ENCODE results near the gene CSF1.
"Not testable (repeated sequence)": the region's sequence is repeated elsewhere in the genome, so short reads cannot be mapped to it uniquely, and the experiment has no call there.

Gene CSF1

DNA sequence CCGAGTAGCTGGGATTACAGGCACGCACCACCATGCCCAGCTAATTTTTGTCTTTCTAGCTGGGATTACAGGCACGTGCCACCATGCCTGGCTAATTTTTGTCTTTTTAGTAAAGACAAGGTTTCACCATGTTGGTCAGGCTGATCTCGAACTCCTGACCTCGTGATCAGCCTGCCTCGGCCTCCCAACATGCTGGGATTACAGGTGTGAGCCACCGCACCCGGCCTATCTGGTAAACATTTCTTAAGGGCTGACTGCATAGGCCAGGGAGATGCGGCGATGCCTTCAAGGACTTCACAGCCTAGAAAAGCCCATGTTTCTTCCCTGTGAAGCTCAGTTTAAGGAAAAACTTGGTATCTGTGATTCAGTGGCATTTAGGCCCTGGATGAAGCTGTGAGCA, 9.7 kb downstream of the CSF1 start:
- DNase-seq = not testable (repeated sequence)

DNA sequence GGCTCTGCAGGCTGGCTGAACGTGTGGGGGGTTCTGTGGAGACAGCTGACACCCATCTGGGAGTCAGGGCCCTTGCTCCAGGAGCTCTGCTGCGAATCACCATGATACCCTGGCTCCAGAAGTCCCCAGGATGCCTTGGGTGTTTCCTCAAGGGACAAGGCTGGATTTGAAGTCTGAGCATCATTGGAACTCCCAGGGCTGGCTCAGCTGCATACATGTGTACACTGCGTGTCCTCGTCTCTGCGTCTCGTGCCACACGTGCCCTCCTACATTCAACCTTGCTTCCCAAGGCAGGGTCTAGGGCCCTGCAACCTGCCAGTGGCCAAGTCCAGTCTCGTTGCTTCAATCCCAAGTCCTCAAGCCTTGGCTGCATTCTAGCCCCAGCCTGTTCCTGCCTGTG, 11.7 kb downstream of the CSF1 start:
- no peak for DNase-seq

DNA sequence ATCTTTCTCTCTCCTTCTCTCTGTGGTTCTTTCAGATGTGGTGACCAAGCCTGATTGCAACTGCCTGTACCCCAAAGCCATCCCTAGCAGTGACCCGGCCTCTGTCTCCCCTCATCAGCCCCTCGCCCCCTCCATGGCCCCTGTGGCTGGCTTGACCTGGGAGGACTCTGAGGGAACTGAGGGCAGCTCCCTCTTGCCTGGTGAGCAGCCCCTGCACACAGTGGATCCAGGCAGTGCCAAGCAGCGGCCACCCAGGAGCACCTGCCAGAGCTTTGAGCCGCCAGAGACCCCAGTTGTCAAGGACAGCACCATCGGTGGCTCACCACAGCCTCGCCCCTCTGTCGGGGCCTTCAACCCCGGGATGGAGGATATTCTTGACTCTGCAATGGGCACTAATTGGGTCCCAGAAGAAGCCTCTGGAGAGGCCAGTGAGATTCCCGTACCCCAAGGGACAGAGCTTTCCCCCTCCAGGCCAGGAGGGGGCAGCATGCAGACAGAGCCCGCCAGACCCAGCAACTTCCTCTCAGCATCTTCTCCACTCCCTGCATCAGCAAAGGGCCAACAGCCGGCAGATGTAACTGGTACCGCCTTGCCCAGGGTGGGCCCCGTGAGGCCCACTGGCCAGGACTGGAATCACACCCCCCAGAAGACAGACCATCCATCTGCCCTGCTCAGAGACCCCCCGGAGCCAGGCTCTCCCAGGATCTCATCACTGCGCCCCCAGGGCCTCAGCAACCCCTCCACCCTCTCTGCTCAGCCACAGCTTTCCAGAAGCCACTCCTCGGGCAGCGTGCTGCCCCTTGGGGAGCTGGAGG, 12.7 kb downstream of the CSF1 start:
- no peak for DNase-seq

DNA sequence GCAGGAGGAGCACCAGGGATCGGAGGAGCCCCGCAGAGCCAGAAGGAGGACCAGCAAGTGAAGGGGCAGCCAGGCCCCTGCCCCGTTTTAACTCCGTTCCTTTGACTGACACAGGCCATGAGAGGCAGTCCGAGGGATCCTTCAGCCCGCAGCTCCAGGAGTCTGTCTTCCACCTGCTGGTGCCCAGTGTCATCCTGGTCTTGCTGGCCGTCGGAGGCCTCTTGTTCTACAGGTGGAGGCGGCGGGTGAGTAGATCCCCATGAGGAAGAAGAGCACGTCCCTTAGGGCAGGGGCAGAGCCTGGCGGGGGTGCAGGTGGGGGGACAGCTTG, 13.3 kb downstream of the CSF1 start:
- no peak for DNase-seq

DNA sequence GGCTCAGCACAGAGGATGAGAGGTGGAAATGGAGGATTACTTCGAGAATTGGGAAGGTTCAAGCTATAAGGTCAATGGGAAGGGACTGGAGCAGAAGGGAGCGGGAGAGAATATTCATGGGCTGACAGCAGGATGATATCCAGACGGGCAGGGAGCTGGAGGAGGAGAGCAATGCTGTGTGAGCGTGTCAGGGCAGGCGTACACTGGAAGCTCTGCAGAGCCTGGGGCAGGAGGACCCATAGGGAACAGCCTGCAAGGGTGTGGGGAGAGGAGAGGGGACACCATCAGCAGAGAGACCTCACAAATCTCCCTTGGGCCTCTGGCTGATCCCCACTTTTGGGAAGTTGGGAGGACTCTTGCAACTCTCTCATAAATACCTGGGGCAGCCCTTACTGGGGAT, 13.7 kb downstream of the CSF1 start:
- DNase-seq = no peak

DNA sequence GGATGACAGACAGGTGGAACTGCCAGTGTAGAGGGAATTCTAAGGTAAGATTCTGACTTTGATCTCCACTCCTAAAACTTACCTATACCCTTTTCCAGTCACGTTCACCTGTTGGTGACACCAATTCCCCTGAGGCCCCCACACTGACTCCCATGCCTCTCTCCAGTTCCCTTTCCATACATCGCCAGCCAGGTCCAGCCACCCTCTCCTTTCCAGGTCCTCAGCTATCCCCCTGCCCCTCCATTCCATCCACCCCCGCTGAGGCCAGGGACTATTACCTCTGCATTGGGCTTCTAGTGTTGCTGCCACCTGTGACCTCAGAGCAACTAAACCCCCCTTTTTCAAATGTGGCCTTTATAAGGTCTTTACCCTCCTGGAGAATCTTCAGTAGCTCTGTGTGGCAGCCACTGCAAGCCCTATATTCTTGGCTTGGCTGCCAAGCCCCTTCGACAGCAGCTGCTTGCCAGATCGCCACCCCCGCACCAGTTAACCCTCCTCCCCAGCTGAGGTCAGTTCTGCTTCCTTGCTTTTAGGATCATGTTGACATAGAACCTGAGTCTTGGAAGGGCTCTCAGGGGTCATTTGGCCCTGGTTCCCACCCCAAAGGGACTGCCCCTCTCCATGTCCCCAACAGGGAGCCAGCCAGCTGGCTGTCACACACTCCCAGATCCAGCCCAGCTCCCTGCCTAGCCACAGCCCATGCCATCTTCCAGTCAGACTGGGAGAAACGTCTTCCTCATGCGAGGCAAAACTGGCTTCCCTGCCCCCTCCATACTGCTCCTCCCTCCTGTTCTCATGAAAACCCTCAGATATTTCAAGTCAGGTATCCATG, 14.7 kb downstream of the CSF1 start:
- no peak for DNase-seq

DNA sequence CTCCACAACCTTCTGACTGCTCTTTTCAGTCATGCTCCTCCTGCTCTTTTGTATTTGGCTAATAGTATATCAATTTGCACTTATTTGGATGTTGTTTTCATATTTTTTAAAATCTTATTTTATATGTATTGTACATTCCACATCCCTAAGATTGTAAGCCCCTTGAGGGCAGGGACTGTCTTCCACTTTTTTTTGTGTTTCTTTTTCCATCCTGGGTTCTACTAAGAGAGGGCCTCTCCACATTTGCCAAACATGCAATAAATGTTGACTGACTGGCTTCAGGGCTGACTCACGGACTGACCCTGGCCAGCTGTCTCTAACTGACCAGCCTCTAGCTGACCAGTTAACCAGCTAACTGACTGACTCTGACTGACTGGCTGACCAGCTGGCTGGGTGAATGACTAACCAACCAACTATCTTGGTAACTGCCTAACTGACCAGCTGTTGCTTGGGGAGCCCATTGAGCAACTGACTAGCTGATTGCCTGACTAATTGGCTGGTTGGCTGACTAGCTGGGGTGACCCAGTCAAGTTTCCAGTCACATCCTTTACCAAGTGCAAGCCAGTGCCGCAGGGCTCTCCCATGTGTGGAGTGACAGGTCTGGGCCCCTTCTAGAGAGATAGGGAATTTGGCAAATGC, 16.1 kb downstream of the CSF1 start:
- DNase-seq = no peak

DNA sequence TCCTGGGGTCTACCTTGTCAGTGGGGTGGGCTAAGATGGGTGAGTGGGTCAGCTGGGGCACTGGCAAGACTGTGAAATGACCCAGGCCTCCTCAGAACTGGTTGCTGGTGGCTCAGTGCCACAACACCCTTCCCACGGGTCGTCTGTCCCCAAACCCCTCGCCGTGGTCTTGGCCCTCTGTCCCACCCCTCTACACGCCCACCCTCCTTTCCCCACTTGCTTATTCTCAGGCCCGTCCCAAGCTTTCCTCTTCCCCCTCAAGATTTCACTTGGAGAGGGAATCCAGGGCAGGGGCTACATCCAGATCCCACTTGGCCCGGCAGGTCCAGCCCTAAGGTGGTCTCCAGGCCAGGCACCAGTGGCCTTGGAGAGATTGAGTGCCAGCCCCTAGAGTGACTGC, 16.7 kb downstream of the CSF1 start:
- DNase-seq = no peak

DNA sequence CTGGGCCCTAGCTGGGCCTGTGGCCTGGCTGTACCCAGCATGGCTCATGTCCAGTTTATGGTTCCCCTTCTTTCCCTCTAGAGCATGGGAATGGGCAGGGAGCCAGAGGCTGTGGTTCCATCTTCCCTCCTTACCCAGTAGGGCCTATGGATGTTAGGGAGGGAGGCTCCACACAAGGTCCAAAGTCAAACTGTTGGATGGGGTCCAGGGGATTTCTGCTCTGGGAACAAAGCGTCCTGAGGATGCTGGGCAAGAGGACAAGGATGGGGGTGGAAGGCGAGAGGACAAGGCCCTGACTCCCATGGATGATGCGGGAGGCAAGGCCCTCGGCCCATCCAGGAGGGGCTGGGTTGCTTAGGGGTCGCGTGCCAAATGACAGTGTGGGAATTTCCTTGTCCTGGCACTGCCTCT, 17.3 kb downstream of the CSF1 start:
- DNase-seq = no peak

DNA sequence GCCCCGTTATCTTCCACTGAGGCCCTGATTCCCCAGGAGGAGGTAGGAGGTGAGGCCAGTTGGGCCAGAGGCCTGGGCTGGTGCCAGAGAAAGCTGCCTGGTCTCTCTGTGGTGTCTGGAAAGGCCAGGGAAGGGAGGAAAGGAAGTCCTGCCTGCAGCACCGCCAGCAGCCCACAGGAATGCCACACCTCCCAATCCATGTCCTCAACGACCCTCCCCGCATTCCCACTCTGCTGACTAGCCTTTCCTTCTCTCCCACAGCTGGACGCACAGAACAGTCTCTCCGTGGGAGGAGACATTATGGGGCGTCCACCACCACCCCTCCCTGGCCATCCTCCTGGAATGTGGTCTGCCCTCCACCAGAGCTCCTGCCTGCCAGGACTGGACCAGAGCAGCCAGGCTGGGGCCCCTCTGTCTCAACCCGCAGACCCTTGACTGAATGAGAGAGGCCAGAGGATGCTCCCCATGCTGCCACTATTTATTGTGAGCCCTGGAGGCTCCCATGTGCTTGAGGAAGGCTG, 18.0 kb downstream of the CSF1 start:
- no peak for DNase-seq

DNA sequence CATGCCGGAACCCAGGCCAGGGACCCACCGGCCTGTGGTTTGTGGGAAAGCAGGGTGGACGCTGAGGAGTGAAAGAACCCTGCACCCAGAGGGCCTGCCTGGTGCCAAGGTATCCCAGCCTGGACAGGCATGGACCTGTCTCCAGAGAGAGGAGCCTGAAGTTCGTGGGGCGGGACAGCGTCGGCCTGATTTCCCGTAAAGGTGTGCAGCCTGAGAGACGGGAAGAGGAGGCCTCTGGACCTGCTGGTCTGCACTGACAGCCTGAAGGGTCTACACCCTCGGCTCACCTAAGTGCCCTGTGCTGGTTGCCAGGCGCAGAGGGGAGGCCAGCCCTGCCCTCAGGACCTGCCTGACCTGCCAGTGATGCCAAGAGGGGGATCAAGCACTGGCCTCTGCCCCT, 18.5 kb downstream of the CSF1 start:
- no peak for DNase-seq

DNA sequence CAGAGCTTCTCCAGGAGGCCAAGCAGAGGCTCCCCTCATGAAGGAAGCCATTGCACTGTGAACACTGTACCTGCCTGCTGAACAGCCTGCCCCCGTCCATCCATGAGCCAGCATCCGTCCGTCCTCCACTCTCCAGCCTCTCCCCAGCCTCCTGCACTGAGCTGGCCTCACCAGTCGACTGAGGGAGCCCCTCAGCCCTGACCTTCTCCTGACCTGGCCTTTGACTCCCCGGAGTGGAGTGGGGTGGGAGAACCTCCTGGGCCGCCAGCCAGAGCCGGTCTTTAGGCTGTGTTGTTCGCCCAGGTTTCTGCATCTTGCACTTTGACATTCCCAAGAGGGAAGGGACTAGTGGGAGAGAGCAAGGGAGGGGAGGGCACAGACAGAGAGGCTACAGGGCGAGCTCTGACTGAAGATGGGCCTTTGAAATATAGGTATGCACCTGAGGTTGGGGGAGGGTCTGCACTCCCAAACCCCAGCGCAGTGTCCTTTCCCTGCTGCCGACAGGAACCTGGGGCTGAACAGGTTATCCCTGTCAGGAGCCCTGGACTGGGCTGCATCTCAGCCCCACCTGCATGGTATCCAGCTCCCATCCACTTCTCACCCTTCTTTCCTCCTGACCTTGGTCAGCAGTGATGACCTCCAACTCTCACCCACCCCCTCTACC, 19.1 kb downstream of the CSF1 start:
- DNase-seq = no peak

DNA sequence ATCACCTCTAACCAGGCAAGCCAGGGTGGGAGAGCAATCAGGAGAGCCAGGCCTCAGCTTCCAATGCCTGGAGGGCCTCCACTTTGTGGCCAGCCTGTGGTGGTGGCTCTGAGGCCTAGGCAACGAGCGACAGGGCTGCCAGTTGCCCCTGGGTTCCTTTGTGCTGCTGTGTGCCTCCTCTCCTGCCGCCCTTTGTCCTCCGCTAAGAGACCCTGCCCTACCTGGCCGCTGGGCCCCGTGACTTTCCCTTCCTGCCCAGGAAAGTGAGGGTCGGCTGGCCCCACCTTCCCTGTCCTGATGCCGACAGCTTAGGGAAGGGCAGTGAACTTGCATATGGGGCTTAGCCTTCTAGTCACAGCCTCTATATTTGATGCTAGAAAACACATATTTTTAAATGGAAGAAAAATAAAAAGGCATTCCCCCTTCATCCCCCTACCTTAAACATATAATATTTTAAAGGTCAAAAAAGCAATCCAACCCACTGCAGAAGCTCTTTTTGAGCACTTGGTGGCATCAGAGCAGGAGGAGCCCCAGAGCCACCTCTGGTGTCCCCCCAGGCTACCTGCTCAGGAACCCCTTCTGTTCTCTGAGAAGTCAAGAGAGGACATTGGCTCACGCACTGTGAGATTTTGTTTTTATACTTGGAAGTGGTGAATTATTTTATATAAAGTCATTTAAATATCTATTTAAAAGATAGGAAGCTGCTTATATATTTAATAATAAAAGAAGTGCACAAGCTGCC, 19.8 kb downstream of the CSF1 start:
- DNase-seq = no peak

DNA sequence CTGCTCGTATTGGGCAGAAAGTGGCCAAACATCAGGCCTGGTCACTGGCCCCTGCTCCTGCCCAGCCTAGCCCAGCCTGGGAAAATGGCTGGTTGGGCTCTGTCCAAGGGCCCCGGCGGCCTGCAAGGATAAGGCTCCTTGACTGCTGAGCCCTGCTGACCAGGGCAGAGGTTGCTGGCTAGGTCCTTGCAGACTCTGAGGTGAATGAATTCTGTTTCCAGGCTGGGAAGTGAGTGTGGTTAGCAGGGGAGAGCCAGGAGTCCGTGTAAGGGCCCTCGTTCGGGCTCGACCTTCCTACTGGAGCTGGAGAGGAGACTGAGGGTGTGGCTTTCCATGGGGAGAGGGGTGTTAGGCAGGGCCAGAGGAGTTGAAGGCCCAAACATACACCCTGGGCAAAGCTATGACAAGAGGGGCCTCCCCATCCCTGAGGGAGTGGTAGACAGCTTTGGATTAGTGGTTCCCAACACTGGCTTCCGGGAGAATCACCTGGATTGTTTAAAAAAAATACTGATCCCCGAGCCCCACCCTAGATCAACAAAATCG, 20.6 kb downstream of the CSF1 start:
- no peak for DNase-seq

DNA sequence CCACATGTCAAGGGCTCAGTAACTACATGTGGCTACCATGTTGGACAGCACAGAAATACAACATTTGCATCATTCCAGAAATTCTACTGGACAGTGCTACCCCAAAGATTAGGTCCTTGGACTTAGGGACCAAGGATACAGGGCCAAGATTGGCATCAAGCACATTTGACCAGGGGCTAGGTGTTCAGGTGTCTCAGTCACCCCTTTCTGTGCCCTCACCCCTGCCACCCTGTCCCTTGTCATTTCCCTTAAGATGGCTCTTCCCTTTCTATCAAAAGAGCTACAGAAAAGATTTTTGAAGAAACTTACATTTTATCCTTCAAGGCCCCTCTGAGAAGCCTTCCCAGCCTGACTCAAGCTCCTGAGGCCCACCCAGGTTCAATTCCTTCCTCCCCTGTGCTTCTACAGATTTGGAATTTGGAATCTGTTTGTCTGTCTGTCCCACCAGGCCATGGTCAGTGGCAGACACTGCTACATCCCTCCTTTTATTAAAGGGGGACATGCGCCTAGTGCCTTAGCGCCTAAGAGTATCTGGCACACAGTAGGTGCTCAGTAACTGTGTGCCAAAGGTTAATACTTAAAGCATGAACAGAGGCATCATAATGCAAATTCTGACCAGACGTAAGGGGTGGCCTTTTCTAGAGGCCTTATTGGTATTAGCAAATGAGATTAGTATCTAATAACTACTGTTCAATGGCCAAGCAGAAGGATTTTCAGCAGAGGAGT, 21.4 kb downstream of the CSF1 start:
- DNase-seq = no peak

DNA sequence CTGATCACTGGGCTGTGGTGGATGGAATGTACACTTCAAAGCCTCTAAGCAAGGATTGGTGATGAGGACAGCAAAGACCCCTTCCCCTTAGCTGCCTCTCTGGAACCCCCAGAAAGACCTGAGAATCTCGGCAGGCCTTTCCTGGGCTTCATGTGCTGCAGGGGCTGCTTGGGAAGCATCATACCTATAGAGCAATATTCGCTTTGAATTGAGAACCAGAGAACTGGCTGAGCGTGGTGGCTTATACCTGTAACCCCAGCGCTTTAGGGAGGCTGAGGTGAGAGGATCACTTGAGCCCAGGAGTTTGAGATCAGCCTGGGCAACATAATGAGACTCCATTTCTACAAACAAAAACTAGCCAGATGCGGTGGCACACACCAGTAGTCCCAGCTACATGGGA, 22.0 kb downstream of the CSF1 start:
- DNase-seq = no peak

DNA sequence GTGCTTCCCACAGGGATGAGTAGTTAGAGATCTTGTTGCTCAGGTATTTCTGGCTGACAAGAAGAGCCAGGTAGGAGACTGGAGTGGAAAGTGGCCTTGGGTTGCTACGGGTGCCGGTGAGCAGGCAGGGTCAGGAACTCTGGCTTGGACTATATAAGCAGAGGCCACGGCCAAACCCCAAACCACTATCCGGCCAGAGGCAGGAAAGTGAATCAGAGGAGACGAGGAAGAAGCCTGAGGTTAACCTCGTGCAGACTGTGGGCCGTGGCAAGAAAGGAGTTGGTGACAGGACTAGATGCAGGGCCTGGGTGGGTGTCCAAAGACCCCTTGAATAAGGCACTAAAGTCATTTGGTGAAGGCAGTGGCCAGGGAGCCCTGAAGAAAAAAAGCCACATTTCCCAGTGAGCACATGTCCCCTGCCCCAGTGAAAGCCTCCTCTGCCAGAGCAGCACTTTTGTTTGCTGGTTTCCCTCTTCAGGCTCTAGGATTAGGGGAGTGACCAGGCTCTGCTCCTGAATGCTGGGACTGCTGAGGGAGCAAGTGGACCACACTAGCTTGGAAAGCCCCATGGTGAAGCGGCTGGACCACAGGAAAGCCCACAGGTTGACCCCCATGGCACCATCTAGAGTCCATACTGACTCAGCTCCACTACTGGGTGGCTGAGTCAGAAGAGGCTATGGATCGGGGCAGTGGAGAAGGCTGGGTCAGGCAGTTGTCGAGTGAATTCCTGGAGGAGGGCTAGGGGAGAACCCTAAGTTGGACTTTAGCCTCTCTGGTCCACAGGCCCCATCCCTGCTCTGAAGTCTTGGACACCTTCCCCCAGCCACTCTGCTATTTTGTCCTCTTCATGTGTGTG, 23.4 kb downstream of the CSF1 start:
- no peak for DNase-seq

DNA sequence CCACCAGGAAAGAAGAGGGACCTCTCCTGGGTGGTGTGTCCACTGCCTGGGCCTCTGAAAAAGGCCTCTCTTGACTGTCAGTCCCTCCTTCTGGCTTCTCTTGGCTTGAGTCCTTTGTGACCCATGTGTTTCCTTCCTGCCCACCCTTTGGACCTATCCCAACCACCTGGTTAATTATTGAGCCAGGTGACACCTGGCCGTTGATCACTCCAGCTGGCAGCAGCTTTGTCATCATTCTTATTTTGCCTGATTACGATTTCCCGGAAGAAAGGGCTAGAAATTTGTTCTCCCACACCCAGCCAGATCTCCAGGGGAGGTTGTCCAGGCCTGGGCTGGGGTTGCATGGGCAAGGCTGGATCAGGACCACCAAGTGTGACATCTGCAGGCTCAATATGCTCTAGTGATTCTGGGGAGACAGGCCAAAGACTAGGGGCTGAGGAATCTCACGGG, 24.8 kb downstream of the CSF1 start:
- DNase-seq = no peak

DNA sequence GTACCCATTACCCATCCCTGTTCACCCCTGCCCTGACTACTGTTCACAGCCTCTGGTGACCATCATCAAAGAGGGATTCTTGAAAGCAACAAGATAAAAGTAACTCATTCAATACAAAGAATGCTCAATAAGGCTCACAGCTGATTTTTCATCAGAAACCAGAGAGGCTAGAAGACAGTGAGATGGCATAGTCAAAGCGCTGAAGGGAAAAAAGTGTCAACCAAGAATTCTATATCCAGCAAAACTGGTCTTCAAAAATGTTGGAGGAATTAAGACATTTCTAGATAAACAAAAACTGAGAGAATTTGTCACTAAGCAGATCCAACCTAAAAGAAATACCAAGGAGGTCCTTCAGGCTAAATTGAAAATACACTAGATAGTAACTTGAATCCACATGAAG, 27.1 kb downstream of the CSF1 start:
- no peak for DNase-seq

DNA sequence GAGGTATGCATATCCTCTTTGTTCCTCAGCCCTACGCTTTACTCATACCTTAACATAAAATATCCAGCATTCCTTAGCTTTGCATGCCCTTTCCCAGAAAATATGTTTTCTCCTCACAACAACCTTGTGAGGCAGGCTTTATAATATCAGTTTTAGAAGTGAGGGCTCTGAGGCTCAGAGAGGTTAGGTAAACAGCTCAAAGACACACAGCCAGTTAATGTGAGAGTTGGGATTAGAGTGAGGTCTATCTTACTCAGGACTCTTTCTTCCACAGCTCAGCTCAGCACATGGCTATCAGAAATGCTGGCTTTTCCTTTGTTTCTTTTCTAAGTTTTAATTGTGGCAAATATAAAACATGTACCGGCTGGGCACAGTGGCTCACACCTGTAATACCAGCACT, 27.9 kb downstream of the CSF1 start:
- no peak for DNase-seq
